Type B pancreatic cell (in vitro differentiated cells): ENCODE measurements around the gene PAPPA. TPM values are rescaled to one million over a fixed set of nuclear protein-coding genes. Genes with fewer than 3 reads are reported as not detected.

Experiments used
- DNase-seq: peaks from one replicate; pipeline ENCODE4 v3.0.0; 2021; ENCODE audit warnings: mixed read lengths; ENCODE audit not compliant: unreplicated experiment; ENCODE audit errors: extremely low spot score
- H3K27ac Mint-ChIP-seq: 2 replicates; pipeline ENCODE4 v1.8.0; 2021; ENCODE audit warnings: mild to moderate bottlenecking, mixed read lengths
- H3K27me3 Mint-ChIP-seq: 2 replicates; pipeline ENCODE4 v1.8.0; 2021; ENCODE audit warnings: mixed read lengths
- H3K36me3 Mint-ChIP-seq: 2 replicates; pipeline ENCODE4 v1.8.0; 2021; ENCODE audit warnings: mixed read lengths
- H3K4me1 Mint-ChIP-seq: one replicate; pipeline ENCODE4 v1.8.0; 2021; ENCODE audit warnings: mixed read lengths; ENCODE audit not compliant: unreplicated experiment
- H3K4me3 Mint-ChIP-seq: 2 replicates; pipeline ENCODE4 v1.8.0; 2021; ENCODE audit warnings: mild to moderate bottlenecking, mixed read lengths
- H3K9me3 Mint-ChIP-seq: 2 replicates; pipeline ENCODE4 v1.8.0; 2021; ENCODE audit warnings: mixed read lengths
- total RNA-seq: library from RNA; stranded (reverse); gene quantifications from 2 replicates; pipeline ENCODE4 v1.2.1, GENCODE V29; 2021; ENCODE audit warnings: low replicate concordance
- TF ChIP-seq, protein P1 (sequence below): fragments of 200-600 bp; sonication (generic); conservative IDR thresholded peaks from 2 replicates; pipeline ENCODE4 v1.5.0; 2021; ENCODE audit warnings: antibody characterized with exemption, mild to moderate bottlenecking

Gene PAPPA
- total RNA-seq, 1 donor from 2014 or later: 11.0 TPM

DNA sequence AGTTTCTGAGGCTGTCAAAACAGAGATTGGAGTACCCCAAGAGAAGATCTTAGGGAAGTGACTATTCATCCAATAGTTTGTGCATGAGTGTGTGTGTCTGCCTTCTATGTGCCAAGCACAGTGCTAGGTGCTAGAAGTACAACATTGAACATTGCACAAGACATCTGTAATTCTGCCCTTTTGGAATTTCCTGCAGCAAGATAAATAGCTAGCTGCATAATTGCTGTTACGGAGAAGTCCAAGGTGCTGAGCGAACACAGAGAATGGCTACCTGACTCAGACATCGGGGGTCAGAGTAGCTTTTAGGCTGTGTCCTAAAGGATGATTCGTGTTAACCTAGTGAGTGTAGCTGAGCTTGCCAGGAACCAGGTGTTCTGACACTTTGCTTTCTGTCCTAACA, 44.8 kb downstream of the PAPPA start:
- Mint-ChIP-seq H3K4me1 (peaks cover 6% of the 10 kb centered on the region), H3K27me3 (peaks cover 27% of the 10 kb centered on the region)
- DNase-seq: no peak

DNA sequence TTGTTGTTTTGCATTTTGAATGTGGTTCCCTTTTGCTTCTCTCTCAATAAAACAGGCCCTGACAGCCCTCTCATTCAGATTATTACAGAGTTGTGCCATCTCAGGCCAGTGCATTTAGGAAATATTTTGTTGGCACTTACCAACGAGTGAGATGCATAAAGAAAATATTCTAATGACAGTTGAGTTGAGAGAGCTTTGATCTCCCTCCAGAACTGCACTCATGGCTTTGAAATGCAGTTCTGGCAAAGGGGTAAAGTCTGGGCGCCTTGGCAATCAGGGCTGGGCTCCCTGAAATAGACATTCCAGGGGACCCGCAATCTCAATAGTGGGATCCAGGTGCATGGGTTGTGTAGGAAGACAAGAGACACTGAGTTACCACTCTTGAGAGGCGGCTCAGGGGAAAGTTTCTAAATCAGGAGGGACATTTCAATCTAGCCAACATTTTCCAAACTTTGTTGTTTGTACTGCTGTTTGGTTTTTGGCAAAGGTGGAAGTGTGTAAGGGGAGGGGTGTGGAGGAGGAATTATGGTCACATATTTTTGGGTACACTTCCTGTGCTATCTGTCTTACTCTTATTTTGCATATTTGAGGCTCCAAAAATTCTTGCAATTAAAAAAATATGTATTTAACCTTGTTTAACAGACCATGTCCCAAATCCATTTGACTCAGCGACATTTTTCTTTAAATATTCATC, 48.8 kb downstream of the PAPPA start:
- TF ChIP-seq, protein P1, sequence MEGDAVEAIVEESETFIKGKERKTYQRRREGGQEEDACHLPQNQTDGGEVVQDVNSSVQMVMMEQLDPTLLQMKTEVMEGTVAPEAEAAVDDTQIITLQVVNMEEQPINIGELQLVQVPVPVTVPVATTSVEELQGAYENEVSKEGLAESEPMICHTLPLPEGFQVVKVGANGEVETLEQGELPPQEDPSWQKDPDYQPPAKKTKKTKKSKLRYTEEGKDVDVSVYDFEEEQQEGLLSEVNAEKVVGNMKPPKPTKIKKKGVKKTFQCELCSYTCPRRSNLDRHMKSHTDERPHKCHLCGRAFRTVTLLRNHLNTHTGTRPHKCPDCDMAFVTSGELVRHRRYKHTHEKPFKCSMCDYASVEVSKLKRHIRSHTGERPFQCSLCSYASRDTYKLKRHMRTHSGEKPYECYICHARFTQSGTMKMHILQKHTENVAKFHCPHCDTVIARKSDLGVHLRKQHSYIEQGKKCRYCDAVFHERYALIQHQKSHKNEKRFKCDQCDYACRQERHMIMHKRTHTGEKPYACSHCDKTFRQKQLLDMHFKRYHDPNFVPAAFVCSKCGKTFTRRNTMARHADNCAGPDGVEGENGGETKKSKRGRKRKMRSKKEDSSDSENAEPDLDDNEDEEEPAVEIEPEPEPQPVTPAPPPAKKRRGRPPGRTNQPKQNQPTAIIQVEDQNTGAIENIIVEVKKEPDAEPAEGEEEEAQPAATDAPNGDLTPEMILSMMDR: no peak
- peaks cover 21% of the 10 kb centered on the region for H3K27me3 Mint-ChIP-seq
- H3K4me1 Mint-ChIP-seq: peaks cover 13% of the 10 kb centered on the region
- H3K36me3 Mint-ChIP-seq: no peaks in the 10 kb centered on the region
- H3K4me3 Mint-ChIP-seq: no peak overlapping the region
- H3K9me3 Mint-ChIP-seq: no peaks in the 10 kb centered on the region
- H3K27ac Mint-ChIP-seq: no peak overlapping the region
- DNase-seq: no peak

More for the DNA sequence above, 44.8 kb downstream of the PAPPA start:
- H3K36me3 Mint-ChIP-seq: peaks cover 3% of the 10 kb centered on the region
- H3K27ac Mint-ChIP-seq: no peak overlapping the region
- H3K9me3 Mint-ChIP-seq: no peaks in the 10 kb centered on the region
- no peak overlapping the region for H3K4me3 Mint-ChIP-seq
- TF ChIP-seq, protein P1: no peak

DNA sequence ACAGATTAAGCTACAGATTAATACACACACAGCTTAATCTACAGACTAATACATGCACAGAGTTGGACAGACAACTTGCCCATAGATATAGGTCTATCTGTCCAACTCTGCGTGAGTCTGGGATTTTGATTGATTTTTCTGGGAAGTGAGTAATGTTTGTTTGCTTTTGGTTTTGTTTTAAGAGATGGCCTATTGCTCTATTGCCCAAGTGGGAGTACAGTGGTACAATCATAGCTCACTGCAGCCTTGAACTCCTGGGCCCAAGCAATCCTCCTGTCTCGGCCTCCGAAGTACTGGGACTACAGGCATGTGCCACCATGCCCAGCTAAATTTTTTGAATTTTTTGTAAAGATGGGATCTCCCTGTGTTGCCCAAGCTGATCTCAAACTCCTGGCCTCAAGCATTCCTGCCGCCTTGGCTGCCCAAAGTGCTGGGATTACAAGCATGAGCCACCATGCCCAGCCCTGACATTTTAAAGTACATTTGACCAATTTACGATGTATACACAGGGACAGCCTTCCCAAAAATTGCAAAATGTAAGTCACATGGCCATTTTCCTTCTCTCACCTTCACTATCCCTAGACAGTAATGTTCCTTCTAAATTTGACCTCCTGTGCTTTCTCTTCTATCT, 50.8 kb downstream of the PAPPA start:
- DNase-seq: no peak
- TF ChIP-seq, protein P1: no peak
- Mint-ChIP-seq H3K9me3 (no peaks in the 10 kb centered on the region), H3K27me3 (peaks cover 13% of the 10 kb centered on the region), H3K36me3 (peaks cover 4% of the 10 kb centered on the region), H3K4me3 (no peak overlapping the region), H3K27ac (no peak overlapping the region), H3K4me1 (peaks cover 10% of the 10 kb centered on the region)

DNA sequence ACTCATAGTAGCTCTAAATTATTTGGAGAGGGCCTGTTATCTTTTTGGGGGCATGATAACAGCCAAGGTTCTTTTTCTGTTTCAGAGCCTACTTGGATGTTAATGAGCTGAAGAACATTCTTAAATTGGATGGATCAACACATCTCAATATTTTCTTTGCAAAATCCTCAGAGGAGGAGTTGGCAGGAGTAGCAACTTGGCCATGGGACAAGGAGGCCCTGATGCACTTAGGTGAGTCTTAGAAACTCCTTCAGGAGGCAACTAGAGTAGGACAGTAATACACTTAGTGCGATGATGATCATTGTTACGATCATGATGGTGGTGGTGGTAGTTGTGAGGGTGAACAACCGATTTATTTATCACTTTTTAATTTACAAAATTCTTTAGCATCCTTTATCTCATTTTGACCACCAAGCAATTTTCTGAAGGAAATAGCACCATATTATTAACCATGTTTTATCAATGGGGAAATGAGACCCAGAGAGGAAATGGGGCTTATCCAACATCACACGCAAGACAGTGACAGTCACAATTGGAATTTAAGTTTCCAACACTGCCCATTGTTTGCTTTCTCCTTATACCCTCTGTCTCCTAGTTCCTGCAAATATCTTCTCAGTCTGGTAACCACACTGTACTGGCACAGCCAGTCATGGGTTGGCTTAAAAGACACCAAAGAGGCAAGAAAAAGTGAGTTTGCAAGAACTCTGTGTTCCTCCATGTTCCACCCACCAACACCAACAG, 54.0 kb downstream of the PAPPA start:
- H3K27me3 Mint-ChIP-seq: peaks cover 8% of the 10 kb centered on the region
- H3K4me1 Mint-ChIP-seq: peaks cover 18% of the 10 kb centered on the region
- no peak for DNase-seq
- peaks cover 4% of the 10 kb centered on the region for H3K36me3 Mint-ChIP-seq
- H3K4me3 Mint-ChIP-seq: no peak overlapping the region
- no peaks in the 10 kb centered on the region for H3K9me3 Mint-ChIP-seq
- no peak overlapping the region for H3K27ac Mint-ChIP-seq
- TF ChIP-seq, protein P1: no peak

DNA sequence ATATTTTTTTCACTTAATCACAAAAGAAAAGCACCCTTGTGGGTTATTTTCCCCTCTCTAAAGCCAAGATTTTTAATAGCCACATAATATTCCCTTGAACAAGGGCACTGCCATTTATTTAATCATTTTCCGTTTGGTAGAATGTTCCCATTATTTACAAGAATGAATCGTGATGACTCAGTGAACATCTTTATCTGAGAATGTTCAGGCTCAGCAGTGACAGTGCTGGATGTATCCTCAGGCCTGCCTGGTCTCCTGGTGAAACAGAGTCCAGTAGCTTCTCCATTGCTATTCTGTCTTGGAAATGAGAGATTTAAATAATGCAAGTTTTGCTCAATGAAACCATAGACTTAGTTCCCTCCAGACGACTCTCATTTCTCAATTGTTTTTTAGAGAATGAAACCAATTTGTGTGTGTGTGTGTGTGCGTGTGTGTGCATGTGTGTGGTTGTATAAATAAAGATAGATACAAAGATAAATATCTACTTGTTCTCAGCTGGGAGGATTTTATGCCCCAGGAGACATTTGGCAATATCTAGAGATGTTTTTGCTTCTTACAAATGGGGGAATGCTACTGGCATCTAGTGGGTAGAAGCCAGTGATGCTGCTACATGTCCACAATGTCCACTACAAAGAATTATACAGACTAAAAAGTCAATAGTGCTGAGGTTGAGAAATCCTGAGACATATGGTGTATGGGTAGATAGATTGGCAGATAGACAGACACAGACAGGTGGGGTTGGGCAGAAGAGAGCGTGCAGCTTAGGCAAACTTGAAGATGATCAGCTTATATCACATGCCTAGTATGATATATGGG, 55.0 kb downstream of the PAPPA start:
- TF ChIP-seq, protein P1: no peak
- H3K4me3 Mint-ChIP-seq: no peak overlapping the region
- peaks cover 21% of the 10 kb centered on the region for H3K4me1 Mint-ChIP-seq
- no peak overlapping the region for H3K27ac Mint-ChIP-seq
- H3K27me3 Mint-ChIP-seq: peaks cover 3% of the 10 kb centered on the region
- DNase-seq: no peak
- peaks cover 4% of the 10 kb centered on the region for H3K36me3 Mint-ChIP-seq
- no peaks in the 10 kb centered on the region for H3K9me3 Mint-ChIP-seq
